ENCODE measurements around the gene LRRC74A. TPM values are rescaled to one million over a fixed set of nuclear protein-coding genes. Genes with fewer than 3 reads are reported as not detected.

LRRC74A gene
- total RNA-seq, 1 experiment from 2014 or later: not detected

- peak; percentile 22 for DNase-seq
- no peak overlapping the region for H3K56ac ChIP-seq (ENCODE audit: insufficient read length, low read depth, low read length)
- no peaks in the 10 kb centered on the region for H3K4me1 ChIP-seq (ENCODE audit: insufficient read depth, low read length)
- H3K27ac ChIP-seq (ENCODE audit: insufficient read length, low read depth, low read length): no peak overlapping the region
- H4K20me1 ChIP-seq (ENCODE audit: control insufficient read depth, insufficient read depth, insufficient read length): no peaks in the 10 kb centered on the region
- no CpG with 5 or more reads among the region's 16 CpGs for WGBS (ENCODE audit: extremely low coverage, insufficient read length, low lambda C conversion rate)
- H2BK5ac ChIP-seq (ENCODE audit: insufficient read length, low read length): no peak overlapping the region
- no peaks in the 10 kb centered on the region for H3K79me2 ChIP-seq (ENCODE audit: insufficient read depth, low read length)
- H4K91ac ChIP-seq (ENCODE audit: insufficient read length, low read depth, low read length): no peak overlapping the region
- TF ChIP-seq, protein P1, sequence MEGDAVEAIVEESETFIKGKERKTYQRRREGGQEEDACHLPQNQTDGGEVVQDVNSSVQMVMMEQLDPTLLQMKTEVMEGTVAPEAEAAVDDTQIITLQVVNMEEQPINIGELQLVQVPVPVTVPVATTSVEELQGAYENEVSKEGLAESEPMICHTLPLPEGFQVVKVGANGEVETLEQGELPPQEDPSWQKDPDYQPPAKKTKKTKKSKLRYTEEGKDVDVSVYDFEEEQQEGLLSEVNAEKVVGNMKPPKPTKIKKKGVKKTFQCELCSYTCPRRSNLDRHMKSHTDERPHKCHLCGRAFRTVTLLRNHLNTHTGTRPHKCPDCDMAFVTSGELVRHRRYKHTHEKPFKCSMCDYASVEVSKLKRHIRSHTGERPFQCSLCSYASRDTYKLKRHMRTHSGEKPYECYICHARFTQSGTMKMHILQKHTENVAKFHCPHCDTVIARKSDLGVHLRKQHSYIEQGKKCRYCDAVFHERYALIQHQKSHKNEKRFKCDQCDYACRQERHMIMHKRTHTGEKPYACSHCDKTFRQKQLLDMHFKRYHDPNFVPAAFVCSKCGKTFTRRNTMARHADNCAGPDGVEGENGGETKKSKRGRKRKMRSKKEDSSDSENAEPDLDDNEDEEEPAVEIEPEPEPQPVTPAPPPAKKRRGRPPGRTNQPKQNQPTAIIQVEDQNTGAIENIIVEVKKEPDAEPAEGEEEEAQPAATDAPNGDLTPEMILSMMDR (conservative IDR thresholded peaks at IDR 0.05): no peak
- H4K8ac ChIP-seq (replicated peaks; ENCODE audit: insufficient read length, low read depth, low read length): no peak overlapping the region
- H2BK120ac ChIP-seq (ENCODE audit: low read depth, low read length, poor library complexity, severe bottlenecking): no peak overlapping the region
- H3K27me3 ChIP-seq (ENCODE audit: insufficient read depth, low read length): no peaks in the 10 kb centered on the region
- no peak overlapping the region for H3K4ac ChIP-seq (ENCODE audit: low read depth, low read length)
- peaks cover 3% of the 10 kb centered on the region for H3K27me3 Mint-ChIP-seq (ENCODE audit: low read depth)
- no peak overlapping the region for H2AK5ac ChIP-seq (ENCODE audit: insufficient read length, low read length)
- H3K4me2 ChIP-seq (ENCODE audit: insufficient read depth, insufficient read length, low read length): no peak overlapping the region
- H3K36me3 Mint-ChIP-seq (ENCODE audit: insufficient read depth in 1 of 3, low read depth in 3 of 3): peaks cover 10 to 23% (median 15%) of the 10 kb centered on the region in 3 experiments; a peak in 6 of 7 replicates
- H3K9ac ChIP-seq (ENCODE audit: extremely low read depth, insufficient read length, low read length): no peak overlapping the region
- no peak overlapping the region for H4K5ac ChIP-seq (ENCODE audit: insufficient read length, low read depth, low read length)
- no peak overlapping the region for H2BK15ac ChIP-seq (ENCODE audit: low read depth, low read length)
- no peak overlapping the region for H3K18ac ChIP-seq (ENCODE audit: insufficient read length, low read depth, low read length)
- peaks cover 13 to 20% of the 10 kb centered on the region in 2 experiments for H3K4me1 Mint-ChIP-seq
- no peaks in the 10 kb centered on the region for H3K79me1 ChIP-seq (ENCODE audit: insufficient read depth, low read depth, low read length, poor library complexity, severe bottlenecking)
- no peak overlapping the region for H2BK20ac ChIP-seq (ENCODE audit: low read depth, low read length, poor library complexity, severe bottlenecking)
- H2AFZ ChIP-seq (ENCODE audit: low read length): no peak overlapping the region
- no peak overlapping the region for H3K4me3 Mint-ChIP-seq
- H2BK12ac ChIP-seq (ENCODE audit: insufficient read length, low read depth, low read length): no peak overlapping the region
- H3K14ac ChIP-seq (ENCODE audit: insufficient read depth, low read length): no peak overlapping the region; the same call in 1 of the 2 replicates
- no peak overlapping the region for H3K27ac Mint-ChIP-seq
- H3K23ac ChIP-seq (ENCODE audit: insufficient read length, low read depth, low read length): no peak overlapping the region
- H3T11ph ChIP-seq (ENCODE audit: low read length): no peak overlapping the region
- no peaks in the 10 kb centered on the region for H3K9me3 Mint-ChIP-seq
- H3K9me3 ChIP-seq (ENCODE audit: control insufficient read depth, low read depth, low read length): no peaks in the 10 kb centered on the region
- H3K23me2 ChIP-seq (ENCODE audit: insufficient read length, low read depth, low read length, poor library complexity, severe bottlenecking): no peaks in the 10 kb centered on the region
Measured at GRCh38 chr14:76778546-76779215, 47.5 kb upstream of the LRRC74A start.

All from H9 (cell line).